ENCODE results near the gene FGD5.

- TF ChIP-seq CTCF (IDR thresholded peaks at IDR 0.05; ENCODE audit: low read depth, low read length): no peak
- TF ChIP-seq POLR2A (IDR thresholded peaks at IDR 0.05; ENCODE audit: extremely low read depth, insufficient read length): no peak
Measured at GRCh38 chr3:14909250-14909649, 90.5 kb downstream of the FGD5 start.
